SJCRH30 (cell line): Measurements from ENCODE around the gene DDT. TPM values are rescaled to one million over a fixed set of nuclear protein-coding genes. Genes with fewer than 3 reads are reported as not detected.
A peak's percentile ranks its signal among the peaks of the same experiment; 100 is the strongest.
"Not testable (repeated sequence)": the region's sequence is repeated elsewhere in the genome, so short reads cannot be mapped to it uniquely, and the experiment has no call there.

Experiments used
- DNase-seq, 2 experiments: peaks; one replicate each; pipeline ENCODE4 v3.0.0-alpha.2; 2015 to 2020
- H3K27ac ChIP-seq: fragments of 250-450 bp; sonication (Bioruptor Pico); 2 replicates; pipeline ENCODE4 v1.5.1; 2020; ENCODE audit warnings: mild to moderate bottlenecking, moderate library complexity
- H3K27me3 ChIP-seq: fragments of 250-450 bp; sonication (Bioruptor Pico); 2 replicates; pipeline ENCODE4 v1.5.1; 2020; ENCODE audit warnings: mild to moderate bottlenecking, moderate library complexity
- H3K36me3 ChIP-seq: fragments of 250-450 bp; sonication (Bioruptor Pico); 2 replicates; pipeline ENCODE4 v1.5.1; 2020; ENCODE audit warnings: mild to moderate bottlenecking, moderate library complexity
- H3K4me1 ChIP-seq: fragments of 250-450 bp; sonication (Bioruptor Pico); 2 replicates; pipeline ENCODE4 v1.5.1; 2020; ENCODE audit warnings: mild to moderate bottlenecking, moderate library complexity
- H3K4me3 ChIP-seq: fragments of 250-450 bp; sonication (Bioruptor Pico); 2 replicates; pipeline ENCODE4 v1.5.1; 2020; ENCODE audit warnings: mild to moderate bottlenecking, moderate library complexity
- H3K9me3 ChIP-seq: fragments of 250-450 bp; sonication (Bioruptor Pico); replicated peaks from 2 replicates; pipeline ENCODE4 v1.5.1; 2020; ENCODE audit warnings: mild to moderate bottlenecking, moderate library complexity
- total RNA-seq: library from RNA; depleted of rRNA; stranded (reverse); fragments of >200 nt; shearing (Covaris generic); gene quantifications from 2 replicates; pipeline ENCODE4 v1.2.3, GENCODE V29; 2014

The DDT gene
- total RNA-seq, 1 experiment from 2014 or later = 116 TPM

GRCh38 chr22:24002851-24003250, 28.6 kb upstream of the DDT start:
- no peaks in the 10 kb centered on the region for H3K36me3 ChIP-seq
- H3K4me3 ChIP-seq = no peak overlapping the region
- no peaks in the 10 kb centered on the region for H3K9me3 ChIP-seq
- no peaks in the 10 kb centered on the region for H3K27me3 ChIP-seq
- no peak overlapping the region for H3K27ac ChIP-seq
- no peaks in the 10 kb centered on the region for H3K4me1 ChIP-seq
- DNase-seq = no peak

GRCh38 chr22:24002272-24002671, 28.0 kb upstream of the DDT start:
- no peaks in the 10 kb centered on the region for H3K9me3 ChIP-seq
- no peak for DNase-seq
- no peaks in the 10 kb centered on the region for H3K4me1 ChIP-seq
- no peak overlapping the region for H3K27ac ChIP-seq
- H3K36me3 ChIP-seq = no peaks in the 10 kb centered on the region
- H3K4me3 ChIP-seq = no peak overlapping the region
- no peaks in the 10 kb centered on the region for H3K27me3 ChIP-seq

GRCh38 chr22:24001314-24001713, 27.1 kb upstream of the DDT start:
- DNase-seq = no peak
- Histone ChIP-seq H3K36me3 (no peaks in the 10 kb centered on the region), H3K9me3 (no peaks in the 10 kb centered on the region), H3K27ac (no peak overlapping the region), H3K4me3 (no peak overlapping the region), H3K4me1 (no peaks in the 10 kb centered on the region), H3K27me3 (no peaks in the 10 kb centered on the region)

GRCh38 chr22:23999779-24000178, 25.5 kb upstream of the DDT start:
- H3K36me3 ChIP-seq, H3K9me3 ChIP-seq, DNase-seq, H3K4me3 ChIP-seq, H3K27ac ChIP-seq, H3K4me1 ChIP-seq, H3K27me3 ChIP-seq: not testable (repeated sequence)

GRCh38 chr22:23997092-23997491, 22.9 kb upstream of the DDT start:
- Histone ChIP-seq H3K27me3 (no peaks in the 10 kb centered on the region), H3K9me3 (no peaks in the 10 kb centered on the region), H3K36me3 (no peaks in the 10 kb centered on the region), H3K4me1 (no peaks in the 10 kb centered on the region), H3K4me3 (no peak overlapping the region), H3K27ac (no peak overlapping the region)
- DNase-seq = no peak

- not testable (repeated sequence) for H3K9me3 ChIP-seq, H3K4me3 ChIP-seq, H3K36me3 ChIP-seq, H3K4me1 ChIP-seq, H3K27ac ChIP-seq, H3K27me3 ChIP-seq
- DNase-seq = peak; percentile 30 to 39
Measured at GRCh38 chr22:23993581-23994177, 19.4 kb upstream of the DDT start.

GRCh38 chr22:23993080-23993479, 18.8 kb upstream of the DDT start:
- H3K27ac ChIP-seq, H3K36me3 ChIP-seq, H3K9me3 ChIP-seq, H3K27me3 ChIP-seq, H3K4me3 ChIP-seq, DNase-seq, H3K4me1 ChIP-seq: not testable (repeated sequence)

DNA sequence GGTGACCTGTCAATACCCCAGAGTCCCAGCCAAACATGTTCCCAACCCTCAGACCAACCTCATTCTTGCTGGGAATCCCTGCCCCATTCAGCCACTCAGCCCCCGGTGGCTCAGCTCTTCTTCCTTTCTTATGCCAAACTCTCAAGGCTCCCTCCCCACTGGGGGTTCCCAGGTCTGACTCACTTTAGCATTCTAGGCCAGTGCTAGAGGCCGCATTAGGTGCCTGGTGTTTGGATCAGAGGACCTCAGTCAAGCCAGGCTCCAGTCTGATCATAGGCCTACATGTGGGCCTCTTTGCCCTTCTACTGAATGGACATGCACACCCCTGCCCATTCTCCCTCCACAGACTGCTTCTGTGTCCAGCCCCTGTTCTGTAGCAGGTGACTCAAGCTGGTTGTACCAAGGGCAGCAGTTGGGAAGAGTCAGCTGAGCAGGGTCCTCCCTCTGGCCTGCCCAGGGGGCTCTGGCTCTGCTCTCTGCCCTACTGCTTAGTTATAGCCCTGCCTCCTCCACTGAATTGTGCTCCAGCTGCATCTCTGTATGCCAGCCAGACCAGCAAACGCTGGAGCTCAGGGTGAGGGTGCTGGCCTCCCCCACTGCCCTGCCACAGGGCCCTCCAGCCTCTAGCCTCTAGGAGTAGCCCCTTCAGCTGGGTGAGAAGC, 15.5 kb upstream of the DDT start:
- H3K36me3 ChIP-seq, H3K4me3 ChIP-seq, H3K27me3 ChIP-seq, DNase-seq, H3K9me3 ChIP-seq, H3K4me1 ChIP-seq, H3K27ac ChIP-seq: not testable (repeated sequence)

GRCh38 chr22:23986538-23987178, 12.4 kb upstream of the DDT start:
- not testable (repeated sequence) for H3K4me1 ChIP-seq, H3K27me3 ChIP-seq, H3K4me3 ChIP-seq, H3K9me3 ChIP-seq, H3K27ac ChIP-seq, DNase-seq, H3K36me3 ChIP-seq

- not testable (repeated sequence) for DNase-seq, H3K9me3 ChIP-seq, H3K4me1 ChIP-seq, H3K36me3 ChIP-seq, H3K27ac ChIP-seq, H3K27me3 ChIP-seq, H3K4me3 ChIP-seq
Measured at GRCh38 chr22:23986089-23986488, 11.8 kb upstream of the DDT start.

DNA sequence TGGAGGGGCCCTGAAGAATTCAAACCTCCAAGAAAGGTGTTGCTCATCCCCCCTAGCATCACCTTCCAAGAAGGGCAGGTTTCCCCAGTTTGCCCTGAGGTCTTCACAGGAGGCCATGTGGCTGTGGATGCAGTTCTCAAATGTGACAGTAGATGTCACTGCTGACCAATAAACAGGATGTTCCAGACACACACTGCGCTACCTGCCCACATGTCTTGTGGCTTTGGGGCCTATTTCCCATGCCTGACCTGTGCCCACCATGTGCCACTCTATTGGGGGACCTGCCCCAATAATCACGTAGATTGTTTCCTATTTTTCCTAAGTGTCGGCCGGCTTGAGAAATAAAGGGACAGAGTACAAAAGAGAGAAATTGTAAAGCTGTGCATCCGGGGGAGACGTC, 10.2 kb upstream of the DDT start:
- peak; percentile 38 to 79 for DNase-seq
- no peaks in the 10 kb centered on the region for H3K27me3 ChIP-seq

DNA sequence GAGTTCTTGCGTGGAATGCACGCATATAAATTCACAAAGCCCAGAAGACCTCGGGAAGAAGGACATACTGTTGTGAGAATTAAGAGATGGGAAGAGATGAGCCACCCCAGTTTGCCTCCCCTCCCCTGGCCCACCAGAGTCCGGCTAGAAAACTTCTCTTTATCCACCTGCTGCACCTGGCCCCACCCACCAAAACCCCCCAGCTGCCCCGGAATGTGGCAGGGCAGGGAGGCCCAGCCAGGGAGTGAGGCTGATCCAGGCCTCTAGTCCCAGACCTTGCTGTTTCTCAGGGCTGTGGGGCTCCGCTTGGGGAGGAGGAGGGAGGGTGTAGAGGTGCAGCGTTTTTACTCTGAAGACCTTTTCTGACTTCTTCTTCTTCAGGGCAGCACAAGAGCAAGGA, 6.3 kb upstream of the DDT start:
- not testable (repeated sequence) for H3K4me1 ChIP-seq, DNase-seq, H3K36me3 ChIP-seq, H3K4me3 ChIP-seq, H3K27ac ChIP-seq, H3K9me3 ChIP-seq, H3K27me3 ChIP-seq

More for the DNA sequence above, 10.2 kb upstream of the DDT start:
- Histone ChIP-seq H3K4me1 (no peaks in the 10 kb centered on the region), H3K4me3 (no peak overlapping the region), H3K9me3 (no peaks in the 10 kb centered on the region), H3K36me3 (no peaks in the 10 kb centered on the region), H3K27ac (no peak overlapping the region)

- not testable (repeated sequence) for H3K27me3 ChIP-seq, H3K9me3 ChIP-seq, H3K4me3 ChIP-seq, H3K36me3 ChIP-seq, DNase-seq, H3K4me1 ChIP-seq, H3K27ac ChIP-seq
Measured at GRCh38 chr22:23979557-23980240, 5.5 kb upstream of the DDT start, which contains the start of gene GSTT2. Gene GSTT2, plus strand, starts transcription at chr22:23980134.

DNA sequence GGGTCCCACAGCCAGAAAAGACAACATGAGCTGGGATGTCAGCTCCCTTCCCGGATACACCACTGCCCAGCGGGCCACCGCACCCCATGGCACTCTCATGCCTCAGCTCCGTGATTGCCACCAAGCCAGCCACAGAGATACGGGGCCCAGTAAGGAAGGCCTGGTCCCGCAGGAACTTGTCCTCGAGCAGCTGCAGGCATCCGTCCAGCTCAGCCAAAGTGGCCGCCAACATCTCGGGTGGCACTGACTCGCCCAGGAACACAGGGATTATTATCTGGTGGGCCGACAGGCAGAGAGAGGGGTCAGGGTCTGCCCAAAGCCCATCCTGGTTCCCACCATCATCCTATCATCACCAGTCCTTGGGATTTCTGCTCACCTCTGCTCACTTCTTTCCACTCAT, 3.1 kb upstream of the DDT start:
- H3K4me1 ChIP-seq, H3K9me3 ChIP-seq, H3K27ac ChIP-seq, H3K4me3 ChIP-seq, DNase-seq, H3K27me3 ChIP-seq, H3K36me3 ChIP-seq: not testable (repeated sequence)

DNA sequence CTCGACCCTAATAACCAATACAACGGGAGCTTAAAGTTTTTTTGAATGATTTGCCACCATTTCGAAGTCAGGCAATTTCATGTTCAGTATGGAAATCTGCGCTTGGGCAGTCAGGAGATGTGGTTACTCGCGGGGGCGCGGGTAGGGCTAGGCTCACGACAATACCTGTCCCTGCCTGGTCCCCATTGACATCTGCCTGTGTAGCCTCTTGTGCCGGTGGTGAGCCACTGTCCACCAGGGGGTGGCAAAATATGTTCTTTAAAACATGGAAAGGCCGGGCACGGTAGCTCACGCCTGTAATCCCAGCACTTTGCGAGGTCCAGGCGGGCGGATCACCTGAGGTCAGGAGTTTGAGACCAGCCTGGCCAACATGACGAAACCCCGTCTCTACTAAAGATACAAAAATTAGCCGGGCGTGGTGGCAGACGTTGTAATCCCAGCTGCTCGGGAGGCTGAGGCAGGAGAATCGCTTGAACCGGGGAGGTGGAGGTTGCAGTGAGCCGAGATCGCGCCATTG, 653 bp upstream of the DDT start:
- not testable (repeated sequence) for H3K27me3 ChIP-seq, H3K4me3 ChIP-seq, DNase-seq, H3K4me1 ChIP-seq, H3K27ac ChIP-seq, H3K9me3 ChIP-seq
- peaks cover 15% of the 10 kb centered on the region for H3K36me3 ChIP-seq
